Measurements from ENCODE around the gene RALGAPB.

DNA sequence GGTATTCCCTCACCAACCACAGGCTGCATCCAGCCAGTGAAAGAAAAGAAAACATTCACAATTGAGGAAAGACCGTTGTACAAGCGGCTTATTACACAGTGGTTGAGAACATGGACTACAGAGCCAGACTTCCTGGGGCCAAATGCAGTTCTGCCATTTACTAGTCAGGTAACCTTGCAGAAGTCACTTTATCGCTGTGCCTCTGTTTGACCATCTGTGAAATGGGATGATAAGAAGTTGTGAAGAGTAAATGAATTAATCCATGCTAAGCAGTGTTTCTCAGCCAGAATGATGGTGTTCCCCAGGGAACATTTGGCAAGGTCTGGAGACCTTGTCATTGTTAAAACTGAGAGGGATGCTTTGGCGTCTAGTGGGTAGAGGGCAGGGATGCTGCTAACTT lies 143.8 kb downstream of the RALGAPB start:
- TF ChIP-seq, protein P1, sequence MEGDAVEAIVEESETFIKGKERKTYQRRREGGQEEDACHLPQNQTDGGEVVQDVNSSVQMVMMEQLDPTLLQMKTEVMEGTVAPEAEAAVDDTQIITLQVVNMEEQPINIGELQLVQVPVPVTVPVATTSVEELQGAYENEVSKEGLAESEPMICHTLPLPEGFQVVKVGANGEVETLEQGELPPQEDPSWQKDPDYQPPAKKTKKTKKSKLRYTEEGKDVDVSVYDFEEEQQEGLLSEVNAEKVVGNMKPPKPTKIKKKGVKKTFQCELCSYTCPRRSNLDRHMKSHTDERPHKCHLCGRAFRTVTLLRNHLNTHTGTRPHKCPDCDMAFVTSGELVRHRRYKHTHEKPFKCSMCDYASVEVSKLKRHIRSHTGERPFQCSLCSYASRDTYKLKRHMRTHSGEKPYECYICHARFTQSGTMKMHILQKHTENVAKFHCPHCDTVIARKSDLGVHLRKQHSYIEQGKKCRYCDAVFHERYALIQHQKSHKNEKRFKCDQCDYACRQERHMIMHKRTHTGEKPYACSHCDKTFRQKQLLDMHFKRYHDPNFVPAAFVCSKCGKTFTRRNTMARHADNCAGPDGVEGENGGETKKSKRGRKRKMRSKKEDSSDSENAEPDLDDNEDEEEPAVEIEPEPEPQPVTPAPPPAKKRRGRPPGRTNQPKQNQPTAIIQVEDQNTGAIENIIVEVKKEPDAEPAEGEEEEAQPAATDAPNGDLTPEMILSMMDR (IDR thresholded peaks at IDR 0.05), result no peak
- TF ChIP-seq POLR2A (IDR thresholded peaks at IDR 0.05), result no peak
